ENCODE data around the gene TMEM130. TPM values are rescaled to one million over a fixed set of nuclear protein-coding genes. Genes with fewer than 3 reads are reported as not detected.
A peak's percentile ranks its signal among the peaks of the same experiment; 100 is the strongest.

TMEM130 gene, protein sequence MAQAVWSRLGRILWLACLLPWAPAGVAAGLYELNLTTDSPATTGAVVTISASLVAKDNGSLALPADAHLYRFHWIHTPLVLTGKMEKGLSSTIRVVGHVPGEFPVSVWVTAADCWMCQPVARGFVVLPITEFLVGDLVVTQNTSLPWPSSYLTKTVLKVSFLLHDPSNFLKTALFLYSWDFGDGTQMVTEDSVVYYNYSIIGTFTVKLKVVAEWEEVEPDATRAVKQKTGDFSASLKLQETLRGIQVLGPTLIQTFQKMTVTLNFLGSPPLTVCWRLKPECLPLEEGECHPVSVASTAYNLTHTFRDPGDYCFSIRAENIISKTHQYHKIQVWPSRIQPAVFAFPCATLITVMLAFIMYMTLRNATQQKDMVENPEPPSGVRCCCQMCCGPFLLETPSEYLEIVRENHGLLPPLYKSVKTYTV
- total RNA-seq = 1 to 10 TPM in 3 of 4 donors, under 1 TPM in 1; 0.30 to 5.7 (median 1.8) TPM

DNA sequence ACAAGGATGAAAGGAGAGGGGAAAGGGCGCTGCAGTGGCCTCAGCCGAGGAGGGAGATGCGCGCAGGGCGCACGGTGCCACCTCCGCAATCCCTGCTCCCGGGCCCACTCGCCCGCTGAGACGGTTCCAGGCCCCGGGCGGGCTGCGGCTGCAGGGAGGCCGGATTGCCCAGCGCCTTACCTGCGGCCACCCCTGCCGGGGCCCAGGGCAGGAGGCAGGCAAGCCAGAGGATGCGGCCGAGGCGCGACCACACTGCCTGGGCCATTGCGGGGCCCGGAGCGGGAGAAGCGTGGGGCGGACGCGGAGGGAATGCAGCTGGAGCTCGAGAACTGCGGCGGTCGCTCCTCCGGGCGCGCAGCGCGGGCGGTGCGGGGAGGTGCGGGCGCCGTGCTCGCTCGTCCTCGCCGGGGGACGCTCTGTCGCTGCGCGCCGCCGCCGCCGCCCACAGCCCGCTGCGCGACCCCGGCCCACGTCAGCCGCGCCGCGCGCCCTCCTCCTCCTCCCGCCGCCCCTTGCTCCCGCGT lies at the start of gene TMEM130:
Gene TMEM130, minus strand, starts transcription at position 418 of the 524 bp plus-strand sequence. Its CDS starts 153 bp downstream, at position 265.
- H3K9me3 ChIP-seq = no peaks in the 10 kb centered on the region
- H3K27me3 ChIP-seq = peaks cover 0 to 24% of the 10 kb centered on the region in 2 donors
- no peak for TF ChIP-seq POLR2A (IDR thresholded peaks at IDR 0.05)
- TF ChIP-seq EP300 (IDR thresholded peaks at IDR 0.05) = no peak
- TF ChIP-seq, protein P1, sequence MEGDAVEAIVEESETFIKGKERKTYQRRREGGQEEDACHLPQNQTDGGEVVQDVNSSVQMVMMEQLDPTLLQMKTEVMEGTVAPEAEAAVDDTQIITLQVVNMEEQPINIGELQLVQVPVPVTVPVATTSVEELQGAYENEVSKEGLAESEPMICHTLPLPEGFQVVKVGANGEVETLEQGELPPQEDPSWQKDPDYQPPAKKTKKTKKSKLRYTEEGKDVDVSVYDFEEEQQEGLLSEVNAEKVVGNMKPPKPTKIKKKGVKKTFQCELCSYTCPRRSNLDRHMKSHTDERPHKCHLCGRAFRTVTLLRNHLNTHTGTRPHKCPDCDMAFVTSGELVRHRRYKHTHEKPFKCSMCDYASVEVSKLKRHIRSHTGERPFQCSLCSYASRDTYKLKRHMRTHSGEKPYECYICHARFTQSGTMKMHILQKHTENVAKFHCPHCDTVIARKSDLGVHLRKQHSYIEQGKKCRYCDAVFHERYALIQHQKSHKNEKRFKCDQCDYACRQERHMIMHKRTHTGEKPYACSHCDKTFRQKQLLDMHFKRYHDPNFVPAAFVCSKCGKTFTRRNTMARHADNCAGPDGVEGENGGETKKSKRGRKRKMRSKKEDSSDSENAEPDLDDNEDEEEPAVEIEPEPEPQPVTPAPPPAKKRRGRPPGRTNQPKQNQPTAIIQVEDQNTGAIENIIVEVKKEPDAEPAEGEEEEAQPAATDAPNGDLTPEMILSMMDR (IDR thresholded peaks at IDR 0.05) = no peak
- peak within 1 kb of the TSS; percentile 13 to 53 (median 30) for H3K4me3 ChIP-seq
- H3K36me3 ChIP-seq = no peaks in the 10 kb centered on the region
- 1 to 8% methylated on average over 15 to 51 of the region's 69 CpGs for WGBS, 2 donors
- H3K4me1 ChIP-seq = peaks cover 0 to 28% (median 2%) of the 10 kb centered on the region in 4 donors
- DNase-seq (ENCODE audit: low spot score in 2 of 2) = no peak
- H3K27ac ChIP-seq = no peak within 1 kb of the TSS

DNA sequence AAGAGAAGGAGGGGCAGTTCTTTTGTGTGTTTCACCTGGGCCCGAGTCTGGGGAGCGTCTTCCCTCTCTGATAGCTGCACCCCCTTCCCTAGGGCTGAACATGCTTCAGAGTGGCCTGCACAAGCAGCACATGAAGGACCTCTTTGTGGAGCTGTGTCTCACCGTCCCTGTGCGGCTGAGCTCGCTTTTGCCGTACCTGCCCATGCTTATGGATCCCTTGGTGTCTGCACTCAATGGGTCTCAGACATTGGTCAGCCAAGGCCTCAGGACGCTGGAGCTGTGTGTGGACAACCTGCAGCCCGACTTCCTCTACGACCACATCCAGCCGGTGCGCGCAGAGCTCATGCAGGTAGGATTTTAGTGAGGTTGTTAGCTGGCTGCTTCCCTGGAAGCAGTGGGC lies 47.5 kb upstream of the TMEM130 start:
- TF ChIP-seq POLR2A (IDR thresholded peaks at IDR 0.05) (no peak), EP300 (IDR thresholded peaks at IDR 0.05) (no peak)
- TF ChIP-seq, protein P1 (IDR thresholded peaks at IDR 0.05) = no peak
- no peaks in the 10 kb centered on the region for H3K9me3 ChIP-seq
- peaks cover 3 to 96% (median 28%) of the 10 kb centered on the region in 3 donors for H3K36me3 ChIP-seq
- peaks cover 0 to 5% (median 0%) of the 10 kb centered on the region in 4 donors for H3K4me1 ChIP-seq
- H3K27ac ChIP-seq = no peak overlapping the region
- DNase-seq (ENCODE audit: low spot score in 2 of 2) = no peak
- 94 to 96% methylated on average over 12 of the region's 12 CpGs for WGBS, 2 donors
- H3K27me3 ChIP-seq = no peaks in the 10 kb centered on the region
- H3K4me3 ChIP-seq = no peak overlapping the region

DNA sequence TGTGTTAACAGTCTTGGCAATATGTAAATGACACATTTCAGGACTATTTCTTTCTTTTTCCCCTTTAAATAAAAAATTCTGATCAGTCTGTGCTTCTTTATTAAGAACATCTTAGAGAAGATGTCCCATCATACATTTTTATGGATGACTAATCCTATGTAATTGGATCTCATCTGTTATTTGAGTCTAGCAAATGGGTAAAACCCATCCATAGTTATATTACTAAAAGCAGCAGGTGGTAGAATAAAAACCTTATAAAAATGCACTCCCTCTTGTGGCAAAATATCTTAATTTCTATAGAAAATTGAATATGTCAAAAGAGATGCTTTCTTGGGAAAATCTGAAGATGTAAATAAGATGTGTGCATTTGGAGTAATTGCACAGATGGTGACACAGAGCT lies 43.8 kb upstream of the TMEM130 start:
- Histone ChIP-seq H3K4me1 (no peaks in the 10 kb centered on the region), H3K9me3 (no peaks in the 10 kb centered on the region), H3K27me3 (no peaks in the 10 kb centered on the region), H3K36me3 (peaks cover 4 to 96% (median 47%) of the 10 kb centered on the region in 3 donors), H3K4me3 (no peak overlapping the region), H3K27ac (no peak overlapping the region)
- TF ChIP-seq POLR2A (IDR thresholded peaks at IDR 0.05) (no peak), EP300 (IDR thresholded peaks at IDR 0.05) (no peak)
- TF ChIP-seq, protein P1 (IDR thresholded peaks at IDR 0.05) = no peak
- DNase-seq (ENCODE audit: low spot score in 2 of 2) = no peak

DNA sequence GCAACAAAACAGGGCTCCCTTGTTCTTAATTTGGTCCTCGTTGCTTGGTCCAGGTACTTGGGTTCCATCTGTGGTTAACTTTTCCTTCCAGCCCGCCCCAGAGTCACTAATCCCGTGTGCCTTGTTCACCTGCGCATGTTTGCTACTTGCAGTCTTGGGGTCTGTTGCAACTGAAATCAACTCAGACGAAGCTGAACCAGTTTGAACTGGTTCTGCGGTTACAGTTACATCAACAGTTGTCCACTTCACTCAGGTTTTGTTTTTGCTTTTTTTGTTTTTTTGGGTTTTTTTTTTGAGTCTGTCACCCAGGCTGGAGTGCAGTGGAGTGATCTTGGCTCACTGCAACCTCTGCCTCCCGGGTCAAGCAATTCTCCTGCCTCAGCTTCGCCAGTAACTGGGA lies 43.2 kb upstream of the TMEM130 start:
- no peak for DNase-seq (ENCODE audit: low spot score in 2 of 2)
- WGBS, 2 donors = 85 to 91% methylated on average over 8 of the region's 8 CpGs
- TF ChIP-seq POLR2A (IDR thresholded peaks at IDR 0.05) (no peak), EP300 (IDR thresholded peaks at IDR 0.05) (no peak)
- TF ChIP-seq, protein P1 (IDR thresholded peaks at IDR 0.05) = no peak
- Histone ChIP-seq H3K4me3 (no peak overlapping the region), H3K4me1 (no peaks in the 10 kb centered on the region), H3K27me3 (no peaks in the 10 kb centered on the region), H3K27ac (no peak overlapping the region), H3K9me3 (no peaks in the 10 kb centered on the region), H3K36me3 (peaks cover 6 to 96% (median 44%) of the 10 kb centered on the region in 3 donors)

DNA sequence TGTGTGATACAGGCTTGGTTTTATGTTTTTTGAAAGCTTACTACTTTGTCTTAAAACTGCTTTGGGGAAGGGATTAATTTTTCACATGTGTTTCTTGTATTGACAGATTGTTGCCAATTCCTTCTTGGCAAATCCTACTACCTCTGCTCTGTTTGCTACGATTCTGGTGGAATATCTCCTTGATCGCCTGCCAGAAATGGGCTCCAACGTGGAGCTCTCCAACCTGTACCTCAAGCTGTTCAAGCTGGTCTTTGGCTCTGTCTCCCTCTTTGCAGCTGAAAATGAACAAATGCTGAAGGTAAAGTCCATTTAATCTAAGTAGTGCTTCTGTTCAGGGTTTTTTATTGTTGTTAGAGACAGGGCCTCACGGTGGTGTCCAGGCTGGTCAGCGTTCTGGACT lies 42.1 kb upstream of the TMEM130 start:
- no peak overlapping the region for H3K4me3 ChIP-seq
- no peak for DNase-seq (ENCODE audit: low spot score in 2 of 2)
- H3K9me3 ChIP-seq = no peaks in the 10 kb centered on the region
- TF ChIP-seq, protein P1 (IDR thresholded peaks at IDR 0.05) = no peak
- no peak for TF ChIP-seq EP300 (IDR thresholded peaks at IDR 0.05)
- TF ChIP-seq POLR2A (IDR thresholded peaks at IDR 0.05) = no peak
- WGBS, 2 donors = 64 to 73% methylated on average over 5 of the region's 5 CpGs
- H3K4me1 ChIP-seq = no peaks in the 10 kb centered on the region
- H3K27ac ChIP-seq = no peak overlapping the region
- no peaks in the 10 kb centered on the region for H3K27me3 ChIP-seq
- peaks cover 6 to 96% (median 39%) of the 10 kb centered on the region in 3 donors for H3K36me3 ChIP-seq
